ENCODE data around the gene BEX2.
A peak's percentile ranks its signal among the peaks of the same experiment; 100 is the strongest.
"Not testable (repeated sequence)": the region's sequence is repeated elsewhere in the genome, so short reads cannot be mapped to it uniquely, and the experiment has no call there.

The BEX2 gene

GRCh38 chrX:103311399-103311780 is 600 bp upstream of the BEX2 start:
- Histone ChIP-seq H2AFZ (ENCODE audit: low read depth, low read length) (peak overlapping the region; percentile 100), H3K27me3 (ENCODE audit: low read depth, low read length) (no peaks in the 10 kb centered on the region), H3K9me3 (ENCODE audit: insufficient read depth, low read length) (no peaks in the 10 kb centered on the region), H4K20me1 (ENCODE audit: insufficient read depth, low read length) (no peaks in the 10 kb centered on the region), H3K4me1 (ENCODE audit: low read length) (no peaks in the 10 kb centered on the region), H3K9ac (ENCODE audit: low read length) (peak overlapping the region; percentile 60), H3K36me3 (replicated peaks; ENCODE audit: low read depth, low read length) (no peaks in the 10 kb centered on the region), H3K4me3 (ENCODE audit: low read length) (peak overlapping the region; percentile 96), H3K27ac (ENCODE audit: low read length) (no peak overlapping the region), H3K79me2 (ENCODE audit: low read length) (no peaks in the 10 kb centered on the region), H3K4me2 (ENCODE audit: low read length) (peak overlapping the region; percentile 87)
- no peak for TF ChIP-seq CTCF (IDR thresholded peaks at IDR 0.05; ENCODE audit: low read depth, low read length)
- no peak for TF ChIP-seq EZH2phosphoT487 (IDR thresholded peaks at IDR 0.05; ENCODE audit: low read depth)

- H3K4me3 ChIP-seq (ENCODE audit: low read length) = peak overlapping the region; percentile 96
- no peaks in the 10 kb centered on the region for H3K9me3 ChIP-seq (ENCODE audit: insufficient read depth, low read length)
- peak overlapping the region; percentile 100; the same call in 1 of the 2 replicates for H2AFZ ChIP-seq (ENCODE audit: low read depth, low read length)
- H3K27me3 ChIP-seq (ENCODE audit: low read depth, low read length) = no peaks in the 10 kb centered on the region
- no peaks in the 10 kb centered on the region for H3K79me2 ChIP-seq (ENCODE audit: low read length)
- no peaks in the 10 kb centered on the region for H4K20me1 ChIP-seq (ENCODE audit: insufficient read depth, low read length)
- no peak overlapping the region for H3K27ac ChIP-seq (ENCODE audit: low read length)
- TF ChIP-seq EZH2phosphoT487 (IDR thresholded peaks at IDR 0.05; ENCODE audit: low read depth) = no peak
- TF ChIP-seq CTCF (IDR thresholded peaks at IDR 0.05; ENCODE audit: low read depth, low read length) = no peak
- H3K4me1 ChIP-seq (ENCODE audit: low read length) = peaks cover 2% of the 10 kb centered on the region
- H3K4me2 ChIP-seq (ENCODE audit: low read length) = peak overlapping the region; percentile 87
- peak overlapping the region; percentile 60 for H3K9ac ChIP-seq (ENCODE audit: low read length)
- no peaks in the 10 kb centered on the region for H3K36me3 ChIP-seq (replicated peaks; ENCODE audit: low read depth, low read length)
Observed at GRCh38 chrX:103309860-103310554, 783 bp downstream of the BEX2 start.

GRCh38 chrX:103305666-103306065 is 5.1 kb downstream of the BEX2 start:
- H3K4me2 ChIP-seq (ENCODE audit: low read length); H4K20me1 ChIP-seq (ENCODE audit: insufficient read depth, low read length); H3K79me2 ChIP-seq (ENCODE audit: low read length); H3K4me3 ChIP-seq (ENCODE audit: low read length); H3K9ac ChIP-seq (ENCODE audit: low read length); H3K4me1 ChIP-seq (ENCODE audit: low read length); H3K36me3 ChIP-seq (replicated peaks; ENCODE audit: low read depth, low read length); H3K27ac ChIP-seq (ENCODE audit: low read length); H3K9me3 ChIP-seq (ENCODE audit: insufficient read depth, low read length); H2AFZ ChIP-seq (ENCODE audit: low read depth, low read length); H3K27me3 ChIP-seq (ENCODE audit: low read depth, low read length): not testable (repeated sequence)

- Histone ChIP-seq H3K27ac (ENCODE audit: low read length) (no peak overlapping the region), H2AFZ (ENCODE audit: low read depth, low read length) (no peak overlapping the region), H3K27me3 (ENCODE audit: low read depth, low read length) (no peaks in the 10 kb centered on the region), H3K9me3 (ENCODE audit: insufficient read depth, low read length) (no peaks in the 10 kb centered on the region), H3K79me2 (ENCODE audit: low read length) (no peaks in the 10 kb centered on the region), H3K9ac (ENCODE audit: low read length) (no peak overlapping the region), H3K36me3 (replicated peaks; ENCODE audit: low read depth, low read length) (no peaks in the 10 kb centered on the region), H3K4me3 (ENCODE audit: low read length) (no peak overlapping the region), H3K4me2 (ENCODE audit: low read length) (peak overlapping the region; percentile 32), H3K4me1 (ENCODE audit: low read length) (peaks cover 9% of the 10 kb centered on the region), H4K20me1 (ENCODE audit: insufficient read depth, low read length) (no peaks in the 10 kb centered on the region)
- TF ChIP-seq EZH2phosphoT487 (IDR thresholded peaks at IDR 0.05; ENCODE audit: low read depth) = no peak
- TF ChIP-seq CTCF (IDR thresholded peaks at IDR 0.05; ENCODE audit: low read depth, low read length) = no peak
Observed at GRCh38 chrX:103304705-103305104, 6.1 kb downstream of the BEX2 start.
